Caco-2 (cell line): ENCODE measurements around the gene NECAP2. TPM values are rescaled to one million over a fixed set of nuclear protein-coding genes. Genes with fewer than 3 reads are reported as not detected.
"Not testable (repeated sequence)": the region's sequence is repeated elsewhere in the genome, so short reads cannot be mapped to it uniquely, and the experiment has no call there.

Source experiments
- BruUV-seq: library from RNA; stranded (reverse); fragments of 400-500 nt; replicated peaks from 2 replicates; lab custom pipeline; 2021; lab: Mats Ljungman, UMichigan
- CTCF ChIA-PET: fragments of 300-600 bp; sonication (Branson Sonifier 250); formaldehyde crosslinking; loops from one replicate; lab custom pipeline; 2022; ENCODE audit warnings: antibody characterized with exemption; lab: Charles Lee
- POLR2A ChIA-PET: fragments of 300-600 bp; sonication (Branson Sonifier 250); formaldehyde crosslinking; loops from one replicate; lab custom pipeline; 2022; ENCODE audit warnings: antibody characterized with exemption; lab: Charles Lee
- DNase-seq, 2 experiments: peaks; one replicate each; pipeline versions ENCODE4 v3.0.0 to v3.0.0-alpha.2; 2020 to 2022
- H3K27me3 ChIP-seq: replicated peaks from 2 replicates; pipeline ENCODE4 v1.6.0; 2011; ENCODE audit warnings: low read length; ENCODE audit not compliant: control insufficient read depth, insufficient read depth
- H3K36me3 ChIP-seq: 2 replicates; pipeline ENCODE4 v1.5.1; 2011; ENCODE audit warnings: low read length; ENCODE audit not compliant: control insufficient read depth, insufficient read depth
- H3K4me1 ChIP-seq: fragments of 250-450 bp; sonication (Bioruptor Pico); 2 replicates; pipeline ENCODE4 v1.5.1; 2020; ENCODE audit warnings: mild to moderate bottlenecking
- H3K4me3 ChIP-seq: 2 replicates; pipeline ENCODE4 v1.5.1; 2011; ENCODE audit warnings: low read depth, mild to moderate bottlenecking, control low read depth, low read length
- H3K9me3 ChIP-seq: fragments of 250-450 bp; sonication (Bioruptor Pico); 2 replicates; pipeline ENCODE4 v1.5.1; 2020; ENCODE audit warnings: mild to moderate bottlenecking, moderate library complexity
- H3K27ac Mint-ChIP-seq: one replicate; pipeline ENCODE4 v1.8.0; 2022; ENCODE audit warnings: mixed read lengths; ENCODE audit not compliant: unreplicated experiment
- H3K27me3 Mint-ChIP-seq: one replicate; pipeline ENCODE4 v1.8.0; 2022; ENCODE audit warnings: mixed read lengths; ENCODE audit not compliant: insufficient read depth, unreplicated experiment
- H3K36me3 Mint-ChIP-seq: one replicate; pipeline ENCODE4 v1.8.0; 2022; ENCODE audit warnings: mild to moderate bottlenecking, mixed read lengths; ENCODE audit not compliant: insufficient read depth, unreplicated experiment
- H3K4me1 Mint-ChIP-seq: one replicate; pipeline ENCODE4 v1.8.0; 2022; ENCODE audit warnings: low read depth, mixed read lengths; ENCODE audit not compliant: unreplicated experiment
- H3K4me3 Mint-ChIP-seq: one replicate; pipeline ENCODE4 v1.8.0; 2022; ENCODE audit warnings: mild to moderate bottlenecking, moderate library complexity, mixed read lengths; ENCODE audit not compliant: unreplicated experiment
- H3K9me3 Mint-ChIP-seq: one replicate; pipeline ENCODE4 v1.8.0; 2022; ENCODE audit warnings: mixed read lengths; ENCODE audit not compliant: unreplicated experiment
- CTCF ChIP-seq, 2 experiments: fragments of 200-600 bp in 1 of 2; IDR thresholded peaks; 1 replicate in 1 of 2; 2 replicates in 1 of 2; pipeline versions ENCODE4 v1.5.1 to v1.8.0; 2011 to 2022; ENCODE audit warnings: antibody characterized with exemption in 1 of 2, control low read depth in 1 of 2, inconsistent platforms in 1 of 2, low read depth in 1 of 2, low read length in 1 of 2, mild to moderate bottlenecking in 1 of 2, moderate library complexity in 1 of 2; ENCODE audit not compliant: insufficient read depth in 1 of 2, severe bottlenecking in 1 of 2, unreplicated experiment in 1 of 2
- intact Hi-C: fragments of 100-400 bp; cut with micrococcal nuclease; formaldehyde crosslinking; loops from one replicate; pipeline ENCODE4 v1.10.0; 2022; ENCODE audit not compliant: unreplicated experiment
- total RNA-seq: library from RNA; stranded (reverse); gene quantifications from 2 replicates; pipeline ENCODE4 v1.2.3, GENCODE V29; 2022

Gene NECAP2
- total RNA-seq, 1 experiment from 2014 or later = 29.4 TPM

- H3K36me3 ChIP-seq = no peaks in the 10 kb centered on the region
- Mint-ChIP-seq H3K4me1 (no peaks in the 10 kb centered on the region), H3K4me3 (no peak overlapping the region), H3K9me3 (no peaks in the 10 kb centered on the region), H3K27me3 (no peaks in the 10 kb centered on the region), H3K36me3 (peaks cover 6% of the 10 kb centered on the region), H3K27ac (no peak overlapping the region)
- ChIA-PET POLR2A (no interaction called here), CTCF (no interaction called here)
- DNase-seq = no peak
- no peaks in the 10 kb centered on the region for H3K27me3 ChIP-seq
- no TSS peak for BruUV-seq
- no peaks in the 10 kb centered on the region for H3K4me1 ChIP-seq
- intact Hi-C loops = no loop called here
- H3K4me3 ChIP-seq = no peak overlapping the region
- no peaks in the 10 kb centered on the region for H3K9me3 ChIP-seq
- TF ChIP-seq CTCF (IDR thresholded peaks at IDR 0.05; ENCODE audit: insufficient read depth in 1 of 2, low read depth in 1 of 2, low read length in 1 of 2, severe bottlenecking in 1 of 2, unreplicated experiment in 1 of 2) = no peak
Observed at GRCh38 chr1:16484931-16485330, 44.4 kb downstream of the NECAP2 start.

- CTCF ChIA-PET = not testable (repeated sequence)
Observed at GRCh38 chr1:16486316-16486715, 45.8 kb downstream of the NECAP2 start.

GRCh38 chr1:16487011-16487410, 46.5 kb downstream of the NECAP2 start:
- H3K27ac Mint-ChIP-seq, BruUV-seq, H3K4me1 ChIP-seq, H3K4me3 ChIP-seq, H3K27me3 Mint-ChIP-seq, H3K4me1 Mint-ChIP-seq, CTCF ChIA-PET, intact Hi-C loops, H3K36me3 ChIP-seq, POLR2A ChIA-PET, H3K27me3 ChIP-seq, H3K4me3 Mint-ChIP-seq, H3K9me3 Mint-ChIP-seq, H3K9me3 ChIP-seq, H3K36me3 Mint-ChIP-seq, DNase-seq: not testable (repeated sequence)

More at GRCh38 chr1:16486316-16486715, 45.8 kb downstream of the NECAP2 start:
- H3K36me3 Mint-ChIP-seq, POLR2A ChIA-PET, H3K27ac Mint-ChIP-seq, DNase-seq, H3K27me3 Mint-ChIP-seq, H3K27me3 ChIP-seq, BruUV-seq, H3K9me3 Mint-ChIP-seq, H3K4me1 Mint-ChIP-seq, H3K4me1 ChIP-seq, intact Hi-C loops, H3K4me3 Mint-ChIP-seq, H3K36me3 ChIP-seq, H3K4me3 ChIP-seq, H3K9me3 ChIP-seq: not testable (repeated sequence)

- H3K27me3 Mint-ChIP-seq, H3K36me3 Mint-ChIP-seq, H3K4me1 ChIP-seq, H3K4me1 Mint-ChIP-seq, DNase-seq, BruUV-seq, CTCF ChIA-PET, H3K4me3 Mint-ChIP-seq, H3K27me3 ChIP-seq, H3K9me3 ChIP-seq, H3K4me3 ChIP-seq, POLR2A ChIA-PET, intact Hi-C loops, H3K36me3 ChIP-seq, H3K27ac Mint-ChIP-seq, H3K9me3 Mint-ChIP-seq: not testable (repeated sequence)
Observed at GRCh38 chr1:16489195-16489880, 48.8 kb downstream of the NECAP2 start.
